ENCODE data around the gene CHRD. TPM values are rescaled to one million over a fixed set of nuclear protein-coding genes. Genes with fewer than 3 reads are reported as not detected.

Gene CHRD
- total and polyA plus RNA-seq, 10 of the 15 experiments (the other 5 are each of a cell fraction or from before 2014, with no cell fraction given): not detected

- no peak for FAIRE-seq
These were observed 11.2 kb upstream of the CHRD start for GRCh38 chr3:184368586-184369183.

More at GRCh38 chr3:184368586-184369183, 11.2 kb upstream of the CHRD start:
- Histone ChIP-seq H3K4me3 (no peak overlapping the region), H3K4me2 (ENCODE audit: control insufficient read depth, insufficient read depth) (no peak overlapping the region), H3K27ac (ENCODE audit: control insufficient read depth, insufficient read depth) (no peak overlapping the region), H4K20me1 (ENCODE audit: control insufficient read depth, insufficient read depth) (no peaks in the 10 kb centered on the region), H3K27me3 (replicated peaks in 1 of 2; ENCODE audit: control insufficient read depth in 2 of 2, insufficient read depth in 2 of 2, low read length in 1 of 2) (peaks cover 0 to 3% of the 10 kb centered on the region in 2 experiments; a peak in 1 of 4 replicates), H3K4me1 (ENCODE audit: control insufficient read depth, insufficient read depth, low read length) (0 out of 2 replicates have a peak, but pooled peaks cover 3% of the 10 kb centered on the region), H3K79me2 (ENCODE audit: control insufficient read depth, insufficient read depth, low read length) (peaks cover 15% of the 10 kb centered on the region), H3K9me3 (replicated peaks; ENCODE audit: control insufficient read depth, insufficient read depth, low read length) (no peaks in the 10 kb centered on the region), H2AFZ (ENCODE audit: control insufficient read depth, low read depth, low read length) (no peak overlapping the region), H3K36me3 (ENCODE audit: control insufficient read depth in 2 of 2, insufficient read depth in 2 of 2, low read length in 1 of 2) (peaks cover 2 to 5% of the 10 kb centered on the region in 2 experiments; a peak in 2 of 4 replicates), H3K9ac (ENCODE audit: control insufficient read depth, insufficient read depth, low read length) (no peak overlapping the region)
- TF ChIP-seq PAX8 (IDR thresholded peaks at IDR 0.05) (no peak), SUZ12 (IDR thresholded peaks at IDR 0.05; ENCODE audit: unreplicated experiment) (no peak), PML (IDR thresholded peaks at IDR 0.05; ENCODE audit: low read length) (no peak), TAF1 (IDR thresholded peaks at IDR 0.05; ENCODE audit: borderline replicate concordance, low read depth, low read length) (no peak), BMI1 (IDR thresholded peaks at IDR 0.05; ENCODE audit: borderline replicate concordance) (no peak), CUX1 (IDR thresholded peaks at IDR 0.05; ENCODE audit: insufficient replicate concordance, low read depth, low read length) (no peak), ETV6 (conservative IDR thresholded peaks at IDR 0.05 in 1 of 2, IDR thresholded peaks at IDR 0.05 in 1 of 2; ENCODE audit: borderline replicate concordance in 1 of 2, low read depth in 1 of 2) (no peak), MYB (IDR thresholded peaks at IDR 0.05; ENCODE audit: borderline replicate concordance, low read depth, low read length) (no peak)
- ChIA-PET RAD21 (ENCODE audit: unreplicated experiment) (no interaction called here), CTCF (interaction anchor here (0.7 kb wide), 2 partner anchors 147 to 174 kb away, joined by 3 read pairs; no protein-coding TSS in a partner anchor), POLR2A (no interaction called here), SMC1A (ENCODE audit: uncharacterized antibody, unreplicated experiment) (no interaction called here)
- WGBS (ENCODE audit: insufficient coverage, insufficient replicate concordance, low lambda C conversion rate, missing lambda C conversion rate): 96% methylated on average over 3 of the region's 3 CpGs
- intact Hi-C loops (cut with micrococcal nuclease; ENCODE audit: unreplicated experiment): no loop called here
- in situ Hi-C loops (cut with MboI): no loop called here
- no peak for ATAC-seq
- no peak for DNase-seq (ENCODE audit: low read depth, low spot score)
- BruUV-seq (replicated peaks): no TSS peak

Measured in GM12878 (cell line).